Stomach (tissue), 9 donors: ENCODE results near the gene ARID3A. TPM values are rescaled to one million over a fixed set of nuclear protein-coding genes. Genes with fewer than 3 reads are reported as not detected.

ENCODE experiments used
- DNase-seq, 2 donors: peaks; one replicate each; pipeline versions ENCODE4 v3.0.0 to v3.0.0-alpha.2; 2013 to 2019
- H3K27ac ChIP-seq, 5 donors: fragments of 200-600 bp in 4 of 5; sonication (generic) in 4 of 5; one replicate each; pipeline ENCODE4 v1.5.1; 2013 to 2019; ENCODE audit warnings: mild to moderate bottlenecking in 1 of 5, moderate library complexity in 1 of 5
- H3K27me3 ChIP-seq, 3 donors: fragments of 200-600 bp; sonication (generic); one replicate each; pipeline ENCODE4 v1.5.1; 2017 to 2019; ENCODE audit warnings: mixed run types in 1 of 3
- H3K36me3 ChIP-seq, 4 donors: fragments of 200-600 bp; sonication (generic); 1 replicate in 3 of 4; 2 replicates in 1 of 4; pipeline ENCODE4 v1.5.1; 2016 to 2019
- H3K4me1 ChIP-seq, 4 donors: fragments of 200-600 bp; sonication (generic); one replicate each; pipeline ENCODE4 v1.5.1; 2016 to 2019
- H3K4me3 ChIP-seq, 4 donors: fragments of 200-600 bp; sonication (generic) in 3 of 4; one replicate each; pipeline ENCODE4 v1.5.1; 2016 to 2019; ENCODE audit warnings: mild to moderate bottlenecking in 1 of 4
- H3K9me3 ChIP-seq, 4 donors: fragments of 200-600 bp; sonication (generic); one replicate each; pipeline ENCODE4 v1.5.1; 2016 to 2019
- CTCF ChIP-seq, 7 experiments: fragments of 450-650 bp in 4 of 7; fragments of 200-600 bp in 3 of 7; sonication (generic) in 3 of 7; IDR thresholded peaks; one replicate each; pipeline ENCODE4 v1.5.1; 2016 to 2019; ENCODE audit warnings: antibody characterized with exemption in 7 of 7, control low read depth in 2 of 7, mild to moderate bottlenecking in 1 of 7
- EP300 ChIP-seq: sonication (generic); formaldehyde crosslinking; IDR thresholded peaks from one replicate; pipeline ENCODE4 v1.6.1; 2017; ENCODE audit warnings: antibody characterized with exemption
- POLR2A ChIP-seq, 4 donors: fragments of 450-650 bp; IDR thresholded peaks; one replicate each; pipeline ENCODE4 v1.6.1; 2016; ENCODE audit warnings: antibody characterized with exemption in 4 of 4, control low read depth in 2 of 4, mild to moderate bottlenecking in 1 of 4, moderate library complexity in 1 of 4
- POLR2AphosphoS5 ChIP-seq, 3 donors: sonication (generic); formaldehyde crosslinking; IDR thresholded peaks; one replicate each; pipeline ENCODE4 v1.6.1; 2016; ENCODE audit warnings: antibody characterized with exemption in 3 of 3
- WGBS, 5 donors: extraction: QIAGEN DNeasy Blood & Tissue Kit in 3 of 5; methylation state at CpG; one replicate each; pipeline versions ENCODE4 v1.1.5 to v1.1.7; 2013 to 2018; 5-methylcytosine and 5-hydroxymethylcytosine counted together
- intact Hi-C: fragments of 100-400 bp; cut with DNase I; formaldehyde crosslinking; loops from one replicate; pipeline ENCODE4 v1.15.1; 2023; ENCODE audit warnings: low total_unique reads
- polyA plus RNA-seq, 3 donors: library from polyadenylated mRNA; stranded (reverse); fragments of 200-250 nt; gene quantifications; one replicate each; pipeline ENCODE4 v1.2.3, GENCODE V29; 2013
- total RNA-seq, 5 donors: library from RNA; depleted of rRNA; stranded (reverse); fragments of >200 nt; gene quantifications; one replicate each; pipeline versions ENCODE4 v1.1.0 to v1.2.3, GENCODE V29; 2014 to 2016
- donor health status: healthy with polysubstance abuse.
- donor health status: Bipolar disorder and iron deficiency.
- donor health status: healthy.

Gene ARID3A
- total and polyA plus RNA-seq, 8 donors: 1.1 to 23.5 (median 2.1) TPM; not detected in 1

- H3K4me1 ChIP-seq: peaks cover 12 to 36% (median 25%) of the 10 kb centered on the region in 4 donors
- H3K27ac ChIP-seq: peak overlapping the region in 1 of 5 donors; percentile 11
- TF ChIP-seq CTCF (IDR thresholded peaks at IDR 0.05) (no peak), POLR2AphosphoS5 (IDR thresholded peaks at IDR 0.05) (no peak)
- H3K4me3 ChIP-seq: peak overlapping the region in 3 of 4 donors; percentile 4 to 28 (median 13)
- H3K36me3 ChIP-seq: no peaks in the 10 kb centered on the region
- intact Hi-C loops: no loop called here
- WGBS, 5 donors: 38 to 55% (median 42%) methylated on average over 29 to 33 of the region's 33 CpGs
- no peak for DNase-seq
- H3K9me3 ChIP-seq: no peaks in the 10 kb centered on the region
- H3K27me3 ChIP-seq: peaks cover 0 to 22% (median 6%) of the 10 kb centered on the region in 3 donors
These were observed 27.8 kb downstream of the ARID3A start for GRCh38 chr19:953445-954271.

DNA sequence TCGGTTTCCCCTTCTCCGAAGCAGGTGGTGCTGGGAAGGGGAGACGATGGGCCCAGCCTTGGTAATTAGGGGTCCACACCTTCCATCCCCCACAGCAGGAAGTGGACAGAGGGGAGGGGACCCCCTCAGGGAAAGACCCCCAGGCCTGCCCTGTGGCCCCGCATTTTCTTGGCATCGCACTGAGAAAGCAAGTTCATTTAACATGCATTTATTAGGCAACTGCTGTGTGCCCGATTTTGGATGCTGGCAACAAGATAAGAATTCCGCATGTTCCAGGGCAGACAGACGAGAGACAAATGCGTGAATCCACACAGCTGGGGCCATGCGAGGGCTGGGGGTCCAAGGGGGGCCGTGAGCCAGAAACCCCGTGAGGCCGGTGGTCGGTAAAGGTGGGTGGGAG, 28.4 kb downstream of the ARID3A start:
- H3K27ac ChIP-seq: no peak overlapping the region
- WGBS, 5 donors: 67 to 85% (median 74%) methylated on average over 14 of the region's 14 CpGs
- no peak for DNase-seq
- TF ChIP-seq CTCF (IDR thresholded peaks at IDR 0.05): no peak
- TF ChIP-seq POLR2A (IDR thresholded peaks at IDR 0.05): no peak
- TF ChIP-seq EP300: no peak
- no peak for TF ChIP-seq POLR2AphosphoS5 (IDR thresholded peaks at IDR 0.05)
- peaks cover 12 to 36% (median 25%) of the 10 kb centered on the region in 4 donors for H3K4me1 ChIP-seq
- H3K36me3 ChIP-seq: no peaks in the 10 kb centered on the region
- no peaks in the 10 kb centered on the region for H3K9me3 ChIP-seq
- H3K27me3 ChIP-seq: peaks cover 0 to 22% (median 6%) of the 10 kb centered on the region in 3 donors
- H3K4me3 ChIP-seq: no peak overlapping the region
- intact Hi-C loops: no loop called here

GRCh38 chr19:954672-955494, 29.0 kb downstream of the ARID3A start:
- H3K4me1 ChIP-seq: peaks cover 12 to 36% (median 25%) of the 10 kb centered on the region in 4 donors
- peak in 1 of 2 donors; percentile 67 for DNase-seq
- peaks cover 0 to 4% (median 3%) of the 10 kb centered on the region in 4 donors for H3K36me3 ChIP-seq
- H3K27me3 ChIP-seq: peaks cover 0 to 22% (median 6%) of the 10 kb centered on the region in 3 donors
- intact Hi-C loops: no loop called here
- no peak overlapping the region for H3K4me3 ChIP-seq
- 73 to 87% (median 78%) methylated on average over 22 to 43 of the region's 43 CpGs for WGBS, 5 donors
- no peaks in the 10 kb centered on the region for H3K9me3 ChIP-seq
- H3K27ac ChIP-seq: no peak overlapping the region
- TF ChIP-seq POLR2AphosphoS5 (IDR thresholded peaks at IDR 0.05) (no peak), POLR2A (IDR thresholded peaks at IDR 0.05) (no peak), EP300 (no peak), CTCF (IDR thresholded peaks at IDR 0.05) (no peak)
